HG03139 (cell line): ENCODE measurements around the gene CAMK1D.

Experiments
- ATAC-seq: cut with Tn5 transposase; IDR thresholded peaks from one replicate; pipeline ENCODE4 v1.9.1; 2021; ENCODE audit not compliant: unreplicated experiment

CAMK1D gene

DNA sequence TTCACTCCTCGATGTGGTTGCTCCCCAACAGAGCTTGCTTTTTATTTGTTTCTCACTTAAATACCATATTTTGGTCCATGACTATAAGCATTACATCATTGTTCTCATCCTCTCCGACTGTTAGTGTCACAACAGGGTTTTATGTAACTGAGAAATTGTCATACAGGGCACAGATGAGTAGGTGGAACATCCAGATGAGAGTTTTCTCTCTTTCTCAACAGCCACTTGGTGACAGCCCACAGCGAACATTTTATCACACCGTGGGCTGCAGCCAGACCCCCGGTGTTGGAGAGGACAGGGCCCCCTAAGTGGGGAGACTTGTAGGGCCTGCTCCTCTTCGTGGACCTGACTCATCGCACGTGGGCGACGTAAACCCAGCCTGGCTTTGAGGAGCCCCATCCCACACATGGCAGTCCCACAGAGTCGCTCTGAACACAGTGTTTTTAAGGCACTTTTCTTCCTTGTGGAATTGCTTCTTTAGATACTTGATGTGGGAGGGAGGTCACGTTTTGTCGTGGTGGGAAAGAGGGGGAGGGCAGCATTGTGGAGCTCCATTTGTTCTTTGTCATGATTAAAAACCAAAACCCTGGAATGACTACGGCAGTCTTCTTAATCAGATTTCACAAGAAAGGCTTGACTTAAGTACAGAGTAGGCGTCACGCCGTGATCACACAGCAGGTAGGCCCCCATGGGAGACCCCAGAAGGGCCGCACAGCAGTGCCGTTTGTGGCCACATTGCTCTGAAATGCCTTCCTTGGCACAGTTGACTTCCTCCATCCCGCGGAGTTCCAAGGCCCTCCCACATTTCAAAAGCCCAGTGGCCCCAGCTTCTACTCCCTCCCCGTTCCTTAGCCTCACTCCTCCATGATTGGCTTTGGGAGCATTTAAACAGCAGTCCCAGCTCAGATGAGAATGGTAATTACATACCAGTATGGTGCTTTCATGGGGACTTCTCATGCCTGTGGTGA, 431.6 kb downstream of the CAMK1D start:
- no peak for ATAC-seq

GRCh38 chr10:12781976-12782375, 432.6 kb downstream of the CAMK1D start:
- no peak for ATAC-seq

DNA sequence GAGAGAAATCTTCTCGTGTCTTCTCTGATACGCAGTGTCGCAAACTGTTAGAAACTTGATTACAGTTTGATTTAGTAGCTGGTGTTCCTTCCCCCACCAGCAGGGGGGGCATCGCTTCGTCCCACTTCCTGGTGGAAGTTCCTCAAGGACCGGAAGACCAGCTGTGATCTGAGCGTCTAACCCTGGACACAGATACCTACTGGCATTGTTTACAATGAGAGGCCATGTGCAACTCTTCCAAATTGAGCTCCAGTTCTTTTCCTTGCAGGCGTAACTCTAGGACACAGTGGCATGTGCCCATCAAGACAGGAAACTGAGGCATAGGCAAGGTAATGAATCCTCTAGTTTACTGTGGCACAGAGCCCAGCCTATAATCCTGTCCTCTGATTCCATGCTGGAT, 433.2 kb downstream of the CAMK1D start:
- ATAC-seq = no peak

- ATAC-seq = no peak
Measured at GRCh38 chr10:12783293-12783692, 433.9 kb downstream of the CAMK1D start.

DNA sequence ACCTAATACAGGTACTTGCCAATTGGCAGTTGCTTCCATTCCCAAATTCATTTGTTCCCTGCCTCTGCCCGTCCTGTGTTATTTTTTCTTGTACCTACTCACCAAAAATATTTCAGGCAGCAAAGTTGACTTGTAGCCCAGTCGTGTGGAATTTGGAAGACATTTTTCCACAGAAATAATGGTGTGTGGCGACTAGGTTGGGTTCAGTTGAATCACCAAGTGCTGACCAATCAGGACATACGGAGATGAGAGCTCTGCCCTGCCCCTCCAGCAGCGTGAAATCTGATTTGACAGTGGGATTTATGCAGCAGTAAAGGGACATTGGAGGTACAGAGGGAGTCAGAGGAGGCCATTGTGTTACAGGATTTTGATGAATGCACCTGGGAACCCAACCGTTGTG, 435.3 kb downstream of the CAMK1D start:
- no peak for ATAC-seq

GRCh38 chr10:12785415-12785831, 436.1 kb downstream of the CAMK1D start:
- no peak for ATAC-seq

- ATAC-seq = no peak
Measured at GRCh38 chr10:12787297-12787696, 437.9 kb downstream of the CAMK1D start.

DNA sequence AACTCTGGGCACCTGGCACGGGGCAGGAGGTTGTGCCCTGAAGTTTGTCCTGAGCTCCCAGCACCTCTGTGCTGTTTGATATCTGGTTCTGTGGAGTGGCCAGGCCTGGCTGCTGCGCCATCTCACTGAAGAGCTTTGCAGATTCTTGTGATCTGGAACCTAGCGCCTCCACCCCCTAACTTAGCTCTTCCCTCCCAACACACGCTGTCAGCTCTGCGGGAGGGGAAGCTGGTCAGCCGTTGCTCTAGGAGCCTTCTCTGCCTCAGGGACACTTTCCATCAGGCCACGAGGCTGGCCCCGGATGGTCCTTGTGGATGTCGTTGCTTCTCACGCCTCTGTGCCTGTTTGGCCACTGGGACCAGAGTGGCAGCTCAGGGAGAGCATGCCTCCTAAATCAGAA, 438.9 kb downstream of the CAMK1D start:
- no peak for ATAC-seq

GRCh38 chr10:12790270-12790669, 440.9 kb downstream of the CAMK1D start:
- no peak for ATAC-seq

GRCh38 chr10:12791728-12792127, 442.4 kb downstream of the CAMK1D start:
- no peak for ATAC-seq

- ATAC-seq = no peak
Measured at GRCh38 chr10:12792889-12793556, 443.7 kb downstream of the CAMK1D start.

DNA sequence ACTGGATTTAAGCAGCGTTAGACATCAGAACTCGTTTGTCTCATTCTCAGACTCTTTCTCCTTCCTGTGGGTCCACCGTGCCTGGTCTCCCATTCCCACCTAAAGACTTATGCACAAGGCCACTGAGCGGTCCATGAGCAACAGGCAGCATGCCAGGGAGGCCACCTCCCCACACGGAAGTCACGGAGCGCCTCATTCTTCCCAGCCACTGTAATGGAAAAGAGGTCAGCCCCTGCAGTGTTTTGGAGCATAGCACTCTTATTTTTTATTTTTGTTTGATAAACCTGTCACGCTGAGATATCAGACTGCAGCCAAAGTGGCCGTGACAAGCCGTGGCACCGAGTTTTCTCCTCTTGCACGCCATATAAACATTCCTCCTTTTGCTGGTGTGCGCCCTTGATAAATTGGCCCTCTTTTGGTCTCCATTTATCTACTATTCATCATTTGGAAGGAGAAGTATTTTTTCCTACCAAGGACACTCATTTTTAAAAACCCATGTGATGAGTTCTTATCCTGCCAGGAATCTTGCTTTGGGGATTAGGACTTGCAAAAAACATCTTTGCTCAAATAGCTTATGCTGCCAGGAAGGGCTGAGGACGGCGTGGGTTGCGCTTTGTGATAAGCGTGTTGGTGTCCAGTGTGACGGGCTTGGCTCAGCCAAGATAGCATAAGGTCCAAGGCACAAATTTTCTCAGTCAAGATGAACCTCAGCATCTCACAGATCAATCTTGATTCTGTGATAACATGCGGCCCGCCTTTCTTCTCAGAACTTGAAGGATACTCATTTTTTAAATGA, 446.2 kb downstream of the CAMK1D start:
- ATAC-seq = no peak

- ATAC-seq = no peak
Measured at GRCh38 chr10:12796401-12797160, 447.2 kb downstream of the CAMK1D start.

GRCh38 chr10:12797471-12798262, 448.3 kb downstream of the CAMK1D start:
- ATAC-seq = no peak

DNA sequence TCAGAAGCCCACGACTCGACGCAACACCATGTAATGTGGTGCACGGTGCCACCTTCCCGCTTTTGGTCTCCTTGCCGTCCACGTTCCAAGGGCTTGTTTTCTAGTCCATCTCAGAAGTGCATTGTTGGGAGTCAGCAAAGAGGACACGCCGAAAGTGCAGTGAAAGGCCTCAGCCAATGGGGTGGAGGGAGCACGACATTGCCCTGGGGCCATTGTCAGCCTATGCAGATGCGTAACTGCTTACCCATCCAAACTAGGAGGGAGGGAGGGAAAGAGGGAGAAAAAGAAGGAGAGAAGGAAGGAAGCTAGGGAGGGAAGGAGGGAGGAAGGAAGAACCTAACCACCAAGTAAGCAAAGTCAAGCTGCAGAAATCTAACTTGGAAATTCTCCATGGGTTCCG, 449.8 kb downstream of the CAMK1D start:
- no peak for ATAC-seq

DNA sequence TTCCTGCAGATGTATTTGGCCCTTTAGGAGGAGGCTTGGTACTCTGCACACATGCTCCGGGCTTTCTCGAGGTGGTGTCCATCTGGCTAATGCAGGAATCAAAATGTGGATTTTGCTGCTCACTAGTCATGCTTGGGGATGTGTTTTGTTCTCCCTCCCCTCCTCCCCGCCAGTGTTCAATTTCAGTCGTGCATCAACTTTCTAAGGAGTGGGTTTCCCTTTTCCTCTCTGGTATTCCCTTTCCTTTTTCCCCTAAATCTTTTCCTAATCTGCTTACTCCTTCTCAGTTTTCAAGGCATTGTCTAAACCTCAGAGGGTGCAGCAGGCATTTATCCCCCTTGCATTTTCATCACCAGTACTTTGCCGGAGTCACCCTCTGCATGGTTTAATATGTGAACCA, 450.4 kb downstream of the CAMK1D start:
- no peak for ATAC-seq

DNA sequence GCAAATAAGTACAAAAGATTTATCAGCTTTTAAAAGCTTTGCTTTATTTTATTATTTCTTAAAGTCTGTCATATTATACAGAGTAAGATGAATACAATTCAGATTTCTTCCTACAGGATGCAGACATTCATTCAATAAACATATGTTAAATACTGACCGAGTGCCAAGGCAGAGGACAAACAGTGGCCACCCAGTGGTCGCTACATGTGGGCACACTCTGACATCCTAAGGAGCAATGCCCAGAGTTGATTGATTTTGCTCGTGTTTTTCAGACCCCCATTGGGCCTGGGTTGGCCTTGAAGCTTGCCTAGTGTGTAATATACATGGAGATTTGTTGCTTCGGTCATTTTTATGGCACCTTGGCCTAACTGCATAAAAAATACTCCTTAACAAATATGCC, 451.0 kb downstream of the CAMK1D start:
- ATAC-seq = no peak

DNA sequence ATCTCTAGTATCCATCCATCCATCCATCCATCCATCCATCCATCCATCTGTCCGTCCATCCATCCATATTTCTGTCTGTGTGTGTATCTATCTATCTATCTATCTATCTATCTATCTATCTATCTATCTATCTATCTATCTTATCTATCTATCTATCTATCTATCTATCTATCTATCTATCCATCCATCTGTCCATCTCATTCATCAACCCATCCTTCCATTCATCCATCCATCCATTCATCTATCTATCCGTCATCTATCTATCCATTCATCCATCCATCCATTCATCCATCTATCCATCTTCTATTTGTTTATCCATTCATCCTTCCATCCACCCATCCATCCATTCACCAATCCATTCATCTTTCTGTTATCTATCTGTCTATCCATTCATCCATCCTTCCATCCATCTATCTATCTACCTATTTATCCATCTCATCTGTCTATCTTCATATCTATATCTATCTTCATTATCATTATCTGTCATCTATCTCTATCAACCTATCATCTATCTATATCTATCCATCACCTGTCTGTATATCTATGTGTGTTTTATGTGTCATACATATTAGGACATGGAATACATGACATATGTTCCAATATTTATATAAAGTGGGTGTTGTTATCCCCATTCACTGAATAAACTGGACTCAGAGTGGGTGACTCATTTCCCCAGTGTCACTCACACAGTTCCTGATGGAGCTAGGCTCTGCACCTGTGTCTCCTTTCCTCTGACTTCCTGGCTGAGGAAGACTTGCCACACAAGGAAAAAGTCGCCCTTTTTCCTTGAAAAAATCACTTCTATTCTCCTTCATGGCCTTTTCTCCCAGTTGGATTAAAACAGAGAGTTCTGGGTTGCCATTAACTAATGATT, 452.1 kb downstream of the CAMK1D start:
- no peak for ATAC-seq

GRCh38 chr10:12803776-12804175, 454.4 kb downstream of the CAMK1D start:
- no peak for ATAC-seq
